Measurements from ENCODE around the gene TRAPPC3.

TRAPPC3 gene

GRCh38 chr1:36155408-36156328 is 6.4 kb upstream of the TRAPPC3 start, which contains the start of gene MAP7D1:
Gene MAP7D1 (plus strand): TSS chr1:36156160. CDS start chr1:36156418, 258 bp downstream.
- CTCF ChIA-PET, result interaction anchor here (0.7 to 1.3 kb wide), 3 partner anchors 32 to 130 kb away, joined by 3 to 4 read pairs (median 3); partner anchors contain the start of gene THRAP3
- 0 out of 2 replicates have a peak, but pooled peaks have one; percentile 23 for TF ChIP-seq ARNT (IDR thresholded peaks at IDR 0.05)
- TF ChIP-seq FOXA1 (IDR thresholded peaks at IDR 0.05), result no peak
- POLR2A ChIA-PET, result interaction anchor here (1.0 to 2.0 kb wide), 6 partner anchors 11 to 82 kb away, joined by 3 to 9 read pairs (median 5); partner anchors contain the start of gene THRAP3
- DNase-seq (ENCODE audit: extremely low spot score), result peak; percentile 81

GRCh38 chr1:36154765-36155407 is 5.6 kb upstream of the TRAPPC3 start:
- ChIA-PET CTCF (interaction anchor here (1.3 kb wide), 1 partner anchor 33 kb away, joined by 3 read pairs; no protein-coding TSS in a partner anchor), POLR2A (interaction anchor here (0.9 to 1.3 kb wide), 3 partner anchors 33 to 232 kb away, joined by 4 to 5 read pairs (median 4); no protein-coding TSS in a partner anchor)
- no peak for DNase-seq (ENCODE audit: extremely low spot score)
- no peak for TF ChIP-seq FOXK2 (IDR thresholded peaks at IDR 0.05)

- ChIA-PET POLR2A (interaction anchor here (0.9 to 1.3 kb wide), 3 partner anchors 34 to 232 kb away, joined by 4 to 5 read pairs (median 4); no protein-coding TSS in a partner anchor), CTCF (interaction anchor here (0.8 kb wide), 1 partner anchor 34 kb away, joined by 4 read pairs; no protein-coding TSS in a partner anchor)
- DNase-seq (ENCODE audit: extremely low spot score), result no peak
- TF ChIP-seq LEF1 (IDR thresholded peaks at IDR 0.05; ENCODE audit: borderline replicate concordance) (no peak), ARNT (IDR thresholded peaks at IDR 0.05) (no peak), NFRKB (IDR thresholded peaks at IDR 0.05) (no peak), HDGF (IDR thresholded peaks at IDR 0.05; ENCODE audit: borderline replicate concordance) (no peak), ZNF384 (IDR thresholded peaks at IDR 0.05) (no peak), L3MBTL2 (conservative IDR thresholded peaks at IDR 0.05) (no peak), SUZ12 (IDR thresholded peaks at IDR 0.05) (no peak), FOXA1 (IDR thresholded peaks at IDR 0.05) (no peak), ELF4 (IDR thresholded peaks at IDR 0.05) (no peak), PKNOX1 (IDR thresholded peaks at IDR 0.05) (no peak), BHLHE40 (IDR thresholded peaks at IDR 0.05; ENCODE audit: borderline replicate concordance) (no peak), SP1 (IDR thresholded peaks at IDR 0.05) (no peak), CTBP1 (IDR thresholded peaks at IDR 0.05; ENCODE audit: borderline replicate concordance) (no peak), FOXK2 (IDR thresholded peaks at IDR 0.05) (no peak), TARDBP (IDR thresholded peaks at IDR 0.05) (no peak), FOXM1 (IDR thresholded peaks at IDR 0.05; ENCODE audit: borderline replicate concordance) (no peak)
Measured at GRCh38 chr1:36154335-36154734, 5.0 kb upstream of the TRAPPC3 start.

GRCh38 chr1:36153476-36153875 is 4.2 kb upstream of the TRAPPC3 start:
- POLR2A ChIA-PET, result interaction anchor here (0.9 to 1.5 kb wide), 2 partner anchors 29 to 71 kb away, joined by 3 read pairs; partner anchors contain the start of gene THRAP3
- CTCF ChIA-PET, result interaction anchor here (0.8 kb wide), 1 partner anchor 35 kb away, joined by 4 read pairs; no protein-coding TSS in a partner anchor
- DNase-seq (ENCODE audit: extremely low spot score), result no peak
- TF ChIP-seq NFRKB (IDR thresholded peaks at IDR 0.05) (no peak), HDGF (IDR thresholded peaks at IDR 0.05; ENCODE audit: borderline replicate concordance) (no peak), BHLHE40 (IDR thresholded peaks at IDR 0.05; ENCODE audit: borderline replicate concordance) (no peak), TARDBP (IDR thresholded peaks at IDR 0.05) (no peak), ARNT (IDR thresholded peaks at IDR 0.05) (no peak), ELF4 (IDR thresholded peaks at IDR 0.05) (no peak), FOXA1 (IDR thresholded peaks at IDR 0.05) (no peak), FOXM1 (IDR thresholded peaks at IDR 0.05; ENCODE audit: borderline replicate concordance) (no peak), ZNF384 (IDR thresholded peaks at IDR 0.05) (no peak), PKNOX1 (IDR thresholded peaks at IDR 0.05) (no peak), CTBP1 (IDR thresholded peaks at IDR 0.05; ENCODE audit: borderline replicate concordance) (no peak), SUZ12 (IDR thresholded peaks at IDR 0.05) (no peak), LEF1 (IDR thresholded peaks at IDR 0.05; ENCODE audit: borderline replicate concordance) (no peak), FOXK2 (IDR thresholded peaks at IDR 0.05) (no peak), L3MBTL2 (conservative IDR thresholded peaks at IDR 0.05) (no peak), SP1 (IDR thresholded peaks at IDR 0.05) (no peak)

- POLR2A ChIA-PET, result interaction anchor here (0.9 to 4.4 kb wide), 2 partner anchors 9 to 71 kb away, joined by 3 to 42 read pairs; no protein-coding TSS in a partner anchor
- CTCF ChIA-PET, result interaction anchor here (0.7 to 3.6 kb wide), 4 partner anchors 17 to 270 kb away, joined by 3 to 30 read pairs (median 4); no protein-coding TSS in a partner anchor
- TF ChIP-seq TARDBP (IDR thresholded peaks at IDR 0.05), result no peak
- TF ChIP-seq CTBP1 (IDR thresholded peaks at IDR 0.05; ENCODE audit: borderline replicate concordance), result no peak
- TF ChIP-seq L3MBTL2 (conservative IDR thresholded peaks at IDR 0.05), result no peak
- TF ChIP-seq ZNF384 (IDR thresholded peaks at IDR 0.05), result no peak
- no peak for TF ChIP-seq SUZ12 (IDR thresholded peaks at IDR 0.05)
- TF ChIP-seq HDGF (IDR thresholded peaks at IDR 0.05; ENCODE audit: borderline replicate concordance), result no peak
- TF ChIP-seq FOXM1 (IDR thresholded peaks at IDR 0.05; ENCODE audit: borderline replicate concordance), result no peak
- DNase-seq (ENCODE audit: extremely low spot score), result no peak
Measured at GRCh38 chr1:36151845-36152203, 2.5 kb upstream of the TRAPPC3 start.
